HG03558 (cell line): ENCODE data around the gene HSPA6.
"Not testable (repeated sequence)": the region's sequence is repeated elsewhere in the genome, so short reads cannot be mapped to it uniquely, and the experiment has no call there.

ENCODE experiments used
- ATAC-seq: cut with Tn5 transposase; IDR thresholded peaks from one replicate; pipeline ENCODE4 v1.9.1; 2021; ENCODE audit warnings: moderate number of reproducible peaks; ENCODE audit not compliant: unreplicated experiment; ENCODE audit errors: extremely low read depth

Gene HSPA6

GRCh38 chr1:161531986-161532643, 7.8 kb downstream of the HSPA6 start:
- no peak for ATAC-seq

- not testable (repeated sequence) for ATAC-seq
These were observed 8.6 kb downstream of the HSPA6 start for GRCh38 chr1:161532644-161533567.

- not testable (repeated sequence) for ATAC-seq
These were observed 12.8 kb downstream of the HSPA6 start for GRCh38 chr1:161537068-161537669.

GRCh38 chr1:161538925-161539479, 14.7 kb downstream of the HSPA6 start:
- not testable (repeated sequence) for ATAC-seq

- peak; percentile 35 for ATAC-seq
These were observed 15.6 kb downstream of the HSPA6 start for GRCh38 chr1:161539731-161540569.

- ATAC-seq: not testable (repeated sequence)
These were observed 16.2 kb downstream of the HSPA6 start for GRCh38 chr1:161540570-161540960.

GRCh38 chr1:161542091-161542559, 17.8 kb downstream of the HSPA6 start:
- peak; percentile 45 for ATAC-seq

- not testable (repeated sequence) for ATAC-seq
These were observed 18.8 kb downstream of the HSPA6 start for GRCh38 chr1:161543125-161543524.

GRCh38 chr1:161545005-161545731, 20.8 kb downstream of the HSPA6 start:
- ATAC-seq: not testable (repeated sequence)

GRCh38 chr1:161547995-161548741, 23.8 kb downstream of the HSPA6 start:
- ATAC-seq: not testable (repeated sequence)

GRCh38 chr1:161548749-161549406, 24.5 kb downstream of the HSPA6 start:
- ATAC-seq: not testable (repeated sequence)

GRCh38 chr1:161549652-161550051, 25.3 kb downstream of the HSPA6 start, which contains the start of gene FCGR3A:
Gene FCGR3A (minus strand): TSS chr1:161549818. CDS start chr1:161549736, 82 bp downstream.
- ATAC-seq: no peak

- not testable (repeated sequence) for ATAC-seq
These were observed 26.6 kb downstream of the HSPA6 start for GRCh38 chr1:161550942-161551341.

- ATAC-seq: not testable (repeated sequence)
These were observed 29.3 kb downstream of the HSPA6 start for GRCh38 chr1:161553631-161554030.

GRCh38 chr1:161554340-161554739, 30.0 kb downstream of the HSPA6 start:
- not testable (repeated sequence) for ATAC-seq

GRCh38 chr1:161554815-161555417, 30.6 kb downstream of the HSPA6 start:
- not testable (repeated sequence) for ATAC-seq

GRCh38 chr1:161556143-161556542, 31.8 kb downstream of the HSPA6 start:
- not testable (repeated sequence) for ATAC-seq
